OCI-LY3 (cell line): ENCODE measurements around the gene TEX35.

Source experiments
- H2AFZ ChIP-seq: fragments of 200-600, 300-600 bp; shearing (Covaris generic); 2 replicates; pipeline ENCODE4 v1.6.0; 2014; ENCODE audit warnings: antibody characterized with exemption, low read depth, low read length
- H3K27ac ChIP-seq: fragments of 200-600, 300-600 bp; sonication (generic); 2 replicates; pipeline ENCODE4 v1.5.1; 2014; ENCODE audit warnings: mild to moderate bottlenecking, low read length, moderate library complexity, mixed read lengths
- H3K27me3 ChIP-seq: fragments of 200-600, 300-600 bp; sonication (generic); 2 replicates; pipeline ENCODE4 v1.6.1; 2014; ENCODE audit warnings: low read depth, low read length, mixed read lengths
- H3K36me3 ChIP-seq: fragments of 200-600, 300-600 bp; sonication (generic); replicated peaks from 2 replicates; pipeline ENCODE3; 2014; ENCODE audit warnings: low read depth, low read length, mixed read lengths
- H3K4me1 ChIP-seq: fragments of 300-600, 200-600 bp; sonication (generic); 2 replicates; pipeline ENCODE4 v1.6.1; 2014; ENCODE audit warnings: low read length, mixed read lengths
- H3K4me2 ChIP-seq: fragments of 200-600, 300-600 bp; sonication (generic); 2 replicates; pipeline ENCODE4 v1.6.1; 2014; ENCODE audit warnings: low read length, mixed read lengths
- H3K4me3 ChIP-seq: fragments of 300-600, 200-600 bp; sonication (generic); 2 replicates; pipeline ENCODE4 v1.5.1; 2014; ENCODE audit warnings: antibody characterized with exemption, mild to moderate bottlenecking, low read length, moderate library complexity
- H3K79me2 ChIP-seq: fragments of 300-600, 200-600 bp; shearing (Covaris generic); 2 replicates; pipeline ENCODE4 v1.6.1; 2014; ENCODE audit warnings: mild to moderate bottlenecking, low read length, mixed read lengths
- H3K9ac ChIP-seq: fragments of 300-600, 200-600 bp; shearing (Covaris generic); 2 replicates; pipeline ENCODE4 v1.6.0; 2014; ENCODE audit warnings: mild to moderate bottlenecking, low read length, moderate library complexity
- H3K9me3 ChIP-seq: fragments of 200-600, 300-600 bp; shearing (Covaris generic); 2 replicates; pipeline ENCODE4 v1.6.1; 2014; ENCODE audit warnings: low read length, mixed read lengths; ENCODE audit not compliant: insufficient read depth
- H4K20me1 ChIP-seq: fragments of 200-600, 300-600 bp; sonication (generic); 2 replicates; pipeline ENCODE4 v1.6.1; 2016; ENCODE audit warnings: low read length, mixed read lengths; ENCODE audit not compliant: insufficient read depth
- EZH2phosphoT487 ChIP-seq: fragments of 200-600 bp; shearing (Covaris generic); IDR thresholded peaks from 2 replicates; pipeline ENCODE4 v1.6.1; 2018; ENCODE audit warnings: antibody characterized with exemption, mixed run types, low read depth
- TF ChIP-seq, protein P1 (sequence below): fragments of 200-600, 300-600 bp; sonication (generic); IDR thresholded peaks from 2 replicates; pipeline ENCODE4 v1.5.1; 2014; ENCODE audit warnings: antibody characterized with exemption, low read length, low read depth

TEX35 gene

DNA sequence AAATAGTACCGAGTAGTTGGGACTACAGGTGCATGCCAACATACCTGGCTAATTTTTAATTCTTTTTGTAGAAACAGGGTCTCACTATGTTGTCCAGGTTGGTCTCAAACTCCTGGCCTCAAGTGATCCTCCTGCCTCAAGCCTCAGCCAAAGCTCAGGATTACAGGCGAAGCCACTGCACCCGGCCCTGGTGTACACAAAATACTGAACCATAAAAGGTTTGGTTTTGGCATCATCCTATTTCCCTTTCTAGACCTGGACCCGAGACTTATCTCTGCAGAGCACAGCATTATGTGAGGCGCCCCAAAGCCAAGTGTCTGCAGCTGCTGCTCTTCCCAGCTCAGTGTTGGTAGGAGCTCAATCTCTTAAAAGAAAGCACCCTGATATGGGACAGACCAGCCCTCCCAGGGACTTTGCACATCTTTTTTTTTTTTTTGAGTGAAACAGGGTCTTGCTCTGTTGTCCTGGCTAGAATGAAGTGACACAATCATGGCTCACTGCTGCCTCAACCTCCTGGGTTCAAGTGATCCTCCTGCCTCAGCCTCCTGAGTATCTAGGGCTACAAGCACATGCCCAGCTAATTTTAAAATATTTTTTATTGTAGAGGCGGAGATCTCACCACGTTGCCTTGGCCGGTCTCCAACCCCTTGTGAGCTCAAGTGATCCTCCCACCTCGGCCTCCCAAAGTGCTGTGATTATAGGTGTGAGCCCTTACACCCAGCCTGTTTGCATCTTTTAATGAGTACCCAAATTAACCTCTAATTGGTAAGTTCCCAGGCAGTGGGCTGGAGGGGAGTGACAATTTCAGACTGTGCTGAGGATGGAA lies 20.4 kb downstream of the TEX35 start:
- Histone ChIP-seq H4K20me1 (no peaks in the 10 kb centered on the region), H3K79me2 (no peaks in the 10 kb centered on the region), H3K36me3 (no peaks in the 10 kb centered on the region), H3K9me3 (no peaks in the 10 kb centered on the region), H3K4me1 (peaks cover 6% of the 10 kb centered on the region; the same call in 1 of the 2 replicates), H3K27ac (no peak overlapping the region), H3K9ac (no peak overlapping the region), H3K4me3 (no peak overlapping the region), H3K4me2 (no peak overlapping the region), H3K27me3 (no peaks in the 10 kb centered on the region), H2AFZ (no peak overlapping the region)
- TF ChIP-seq, protein P1, sequence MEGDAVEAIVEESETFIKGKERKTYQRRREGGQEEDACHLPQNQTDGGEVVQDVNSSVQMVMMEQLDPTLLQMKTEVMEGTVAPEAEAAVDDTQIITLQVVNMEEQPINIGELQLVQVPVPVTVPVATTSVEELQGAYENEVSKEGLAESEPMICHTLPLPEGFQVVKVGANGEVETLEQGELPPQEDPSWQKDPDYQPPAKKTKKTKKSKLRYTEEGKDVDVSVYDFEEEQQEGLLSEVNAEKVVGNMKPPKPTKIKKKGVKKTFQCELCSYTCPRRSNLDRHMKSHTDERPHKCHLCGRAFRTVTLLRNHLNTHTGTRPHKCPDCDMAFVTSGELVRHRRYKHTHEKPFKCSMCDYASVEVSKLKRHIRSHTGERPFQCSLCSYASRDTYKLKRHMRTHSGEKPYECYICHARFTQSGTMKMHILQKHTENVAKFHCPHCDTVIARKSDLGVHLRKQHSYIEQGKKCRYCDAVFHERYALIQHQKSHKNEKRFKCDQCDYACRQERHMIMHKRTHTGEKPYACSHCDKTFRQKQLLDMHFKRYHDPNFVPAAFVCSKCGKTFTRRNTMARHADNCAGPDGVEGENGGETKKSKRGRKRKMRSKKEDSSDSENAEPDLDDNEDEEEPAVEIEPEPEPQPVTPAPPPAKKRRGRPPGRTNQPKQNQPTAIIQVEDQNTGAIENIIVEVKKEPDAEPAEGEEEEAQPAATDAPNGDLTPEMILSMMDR = no peak
- TF ChIP-seq EZH2phosphoT487 = no peak

DNA sequence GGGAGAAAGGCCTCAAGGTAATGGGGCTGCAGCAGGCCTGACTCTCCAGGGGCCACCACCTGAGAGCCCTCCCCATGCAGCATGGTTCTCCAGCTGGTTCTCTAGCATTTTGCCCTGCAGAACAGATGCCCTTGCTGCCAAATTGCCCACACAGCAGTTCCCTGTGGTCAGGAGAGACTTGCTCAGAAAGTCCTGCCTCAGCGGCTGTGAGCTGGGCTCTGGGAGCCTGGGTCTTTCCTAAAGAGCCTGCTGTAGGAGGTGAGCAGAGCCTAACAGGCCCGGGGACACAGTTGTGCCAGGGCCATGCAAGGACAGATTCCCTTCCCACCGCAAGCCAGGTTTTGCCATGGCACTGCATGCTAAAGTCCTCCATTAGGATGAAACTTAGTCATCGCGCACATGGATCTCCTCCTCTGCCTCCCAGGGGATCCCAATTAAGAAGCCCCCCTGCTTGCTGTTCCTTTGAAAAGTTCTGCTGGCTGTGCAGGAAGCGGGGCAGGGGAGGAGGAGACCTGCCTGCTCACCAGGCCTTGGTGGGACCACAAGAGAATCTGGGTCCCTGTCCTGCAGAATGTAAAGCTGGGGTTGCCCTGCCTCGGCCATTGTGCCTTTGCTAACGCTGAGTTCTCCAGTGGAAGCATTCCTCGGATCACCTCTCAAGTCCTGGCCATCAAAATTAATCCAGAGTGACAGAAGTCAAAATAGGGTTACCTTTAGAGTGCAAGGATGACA lies 21.4 kb downstream of the TEX35 start:
- no peaks in the 10 kb centered on the region for H3K79me2 ChIP-seq
- no peaks in the 10 kb centered on the region for H3K9me3 ChIP-seq
- no peaks in the 10 kb centered on the region for H4K20me1 ChIP-seq
- H3K4me3 ChIP-seq = no peak overlapping the region
- peaks cover 6% of the 10 kb centered on the region; the same call in 1 of the 2 replicates for H3K4me1 ChIP-seq
- H3K9ac ChIP-seq = no peak overlapping the region
- no peaks in the 10 kb centered on the region for H3K27me3 ChIP-seq
- H3K36me3 ChIP-seq = no peaks in the 10 kb centered on the region
- no peak overlapping the region for H3K27ac ChIP-seq
- no peak overlapping the region for H2AFZ ChIP-seq
- no peak overlapping the region for H3K4me2 ChIP-seq
- TF ChIP-seq, protein P1 = no peak
- no peak for TF ChIP-seq EZH2phosphoT487

DNA sequence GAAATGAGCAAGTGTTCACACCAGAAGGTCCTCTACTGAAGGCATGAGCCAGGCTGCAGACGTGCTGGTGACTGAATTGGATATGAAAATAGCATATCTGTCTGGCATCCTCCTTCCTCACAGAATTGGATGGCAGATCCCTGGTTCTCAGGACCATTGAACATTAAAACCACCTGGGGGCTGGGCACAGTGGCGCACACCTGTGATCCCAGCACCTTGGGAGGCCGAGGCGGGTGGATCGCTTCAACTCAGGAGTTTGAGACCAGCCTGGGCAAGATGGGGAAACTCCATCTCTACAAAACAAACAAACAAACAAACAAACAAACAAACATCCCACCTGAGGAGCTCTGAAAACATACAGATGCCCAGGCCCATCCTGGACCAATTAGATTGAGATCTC lies 23.4 kb downstream of the TEX35 start:
- no peak overlapping the region for H3K27ac ChIP-seq
- H3K9me3 ChIP-seq = no peaks in the 10 kb centered on the region
- peaks cover 6% of the 10 kb centered on the region; the same call in 1 of the 2 replicates for H3K4me1 ChIP-seq
- TF ChIP-seq, protein P1 = no peak
- H3K27me3 ChIP-seq = no peaks in the 10 kb centered on the region
- no peak overlapping the region for H3K4me2 ChIP-seq
- no peak overlapping the region for H3K4me3 ChIP-seq
- no peaks in the 10 kb centered on the region for H3K79me2 ChIP-seq
- no peak overlapping the region for H2AFZ ChIP-seq
- H4K20me1 ChIP-seq = no peaks in the 10 kb centered on the region
- H3K9ac ChIP-seq = no peak overlapping the region
- H3K36me3 ChIP-seq = no peaks in the 10 kb centered on the region

- TF ChIP-seq EZH2phosphoT487 = no peak
- TF ChIP-seq, protein P1 = no peak
- H3K27me3 ChIP-seq = no peaks in the 10 kb centered on the region
- no peak overlapping the region for H3K4me2 ChIP-seq
- no peaks in the 10 kb centered on the region for H4K20me1 ChIP-seq
- no peaks in the 10 kb centered on the region for H3K79me2 ChIP-seq
- no peak overlapping the region for H2AFZ ChIP-seq
- no peaks in the 10 kb centered on the region for H3K9me3 ChIP-seq
- no peak overlapping the region for H3K27ac ChIP-seq
- no peak overlapping the region for H3K4me3 ChIP-seq
- no peaks in the 10 kb centered on the region for H3K36me3 ChIP-seq
- H3K4me1 ChIP-seq = peaks cover 10% of the 10 kb centered on the region
- no peak overlapping the region for H3K9ac ChIP-seq
Measured at GRCh38 chr1:178536844-178537371, 24.0 kb downstream of the TEX35 start.
